Sigmoid colon (tissue), 7 donors: ENCODE measurements around the gene DDI1. TPM values are rescaled to one million over a fixed set of nuclear protein-coding genes. Genes with fewer than 3 reads are reported as not detected.

Experiments
- DNase-seq: peaks from one replicate; pipeline ENCODE4 v3.0.0-alpha.2; 2019
- H3K27ac ChIP-seq, 4 donors: fragments of 200-600 bp; sonication (generic); one replicate each; pipeline ENCODE4 v1.5.1; 2016 to 2019; ENCODE audit warnings: mild to moderate bottlenecking in 1 of 4
- H3K27me3 ChIP-seq, 3 donors: fragments of 200-600 bp; sonication (generic); one replicate each; pipeline ENCODE4 v1.5.1; 2019; ENCODE audit warnings: mild to moderate bottlenecking in 1 of 3
- H3K36me3 ChIP-seq, 4 donors: fragments of 200-600 bp; sonication (generic); one replicate each; pipeline ENCODE4 v1.5.1; 2016 to 2019
- H3K4me1 ChIP-seq, 4 donors: fragments of 200-600 bp; sonication (generic); one replicate each; pipeline ENCODE4 v1.5.1; 2017 to 2019
- H3K4me3 ChIP-seq, 4 donors: fragments of 200-600 bp; sonication (generic); one replicate each; pipeline ENCODE4 v1.5.1; 2017 to 2019; ENCODE audit warnings: mild to moderate bottlenecking in 2 of 4, moderate library complexity in 1 of 4
- H3K9me3 ChIP-seq, 4 donors: fragments of 200-600 bp in 3 of 4; sonication (generic) in 3 of 4; one replicate each; pipeline versions ENCODE4 v1.5.1 to v1.6.1; 2013 to 2019
- EP300 ChIP-seq, 4 donors: sonication (generic); formaldehyde crosslinking; IDR thresholded peaks; one replicate each; pipeline ENCODE4 v1.6.1; 2017; ENCODE audit warnings: antibody characterized with exemption in 4 of 4
- POLR2A ChIP-seq, 2 donors: fragments of 450-650 bp; IDR thresholded peaks; one replicate each; pipeline ENCODE4 v1.6.1; 2016; ENCODE audit warnings: antibody characterized with exemption in 2 of 2, mild to moderate bottlenecking in 2 of 2, moderate library complexity in 2 of 2
- POLR2AphosphoS5 ChIP-seq, 4 donors: sonication (generic); formaldehyde crosslinking; IDR thresholded peaks; one replicate each; pipeline ENCODE4 v1.6.1; 2017; ENCODE audit warnings: antibody characterized with exemption in 4 of 4
- WGBS, 2 donors: extraction: QIAGEN DNeasy Blood & Tissue Kit; methylation state at CpG; one replicate each; pipeline ENCODE4 v1.1.7; 2013; 5-methylcytosine and 5-hydroxymethylcytosine counted together
- intact Hi-C: fragments of 100-400 bp; cut with DNase I; formaldehyde crosslinking; loops from one replicate; pipeline ENCODE4 v1.15.1; 2023
- polyA plus RNA-seq, 3 donors: library from polyadenylated mRNA; stranded (reverse); fragments of 200-250 nt; gene quantifications; one replicate each; pipeline ENCODE4 v1.2.3, GENCODE V29; 2013
- total RNA-seq, 4 donors: library from RNA; depleted of rRNA; stranded (reverse); fragments of >200 nt; gene quantifications; one replicate each; pipeline ENCODE4 v1.1.0, GENCODE V29; 2016
- TF ChIP-seq, protein P1 (sequence below), 4 experiments: fragments of 450-650 bp in 3 of 4; fragments of 200-600 bp in 1 of 4; IDR thresholded peaks; one replicate each; pipeline ENCODE4 v1.5.1; 2016 to 2019; ENCODE audit warnings: antibody characterized with exemption in 4 of 4, mild to moderate bottlenecking in 3 of 4, moderate library complexity in 2 of 4
- donor health status: healthy with polysubstance abuse.
- donor health status: Bipolar disorder and iron deficiency.
- donor health status: healthy.

The DDI1 gene
- not detected for total RNA-seq
- polyA plus RNA-seq, result not detected

DNA sequence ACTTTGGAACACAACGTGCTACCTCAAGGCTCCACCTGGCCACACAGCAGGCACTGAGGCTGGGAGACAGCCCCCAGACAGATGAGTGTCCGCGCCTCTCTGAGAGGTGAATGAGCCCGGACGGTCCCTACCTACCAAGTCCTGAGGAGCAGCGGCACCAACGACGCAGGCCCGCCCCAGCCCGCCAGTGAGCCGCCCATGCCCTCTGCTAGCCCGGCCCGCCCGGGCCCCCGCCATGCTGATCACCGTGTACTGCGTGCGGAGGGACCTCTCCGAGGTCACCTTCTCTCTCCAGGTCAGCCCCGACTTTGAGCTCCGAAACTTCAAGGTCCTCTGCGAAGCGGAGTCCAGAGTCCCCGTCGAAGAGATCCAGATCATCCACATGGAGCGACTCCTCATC, at the start of gene DDI1:
TSS of gene DDI1 (plus strand) at position 53 of the 400 bp plus-strand sequence. CDS start at position 236, 183 bp downstream.
- Histone ChIP-seq H3K9me3 (no peaks in the 10 kb centered on the region), H3K4me3 (no peak within 1 kb of the TSS), H3K27ac (no peak within 1 kb of the TSS), H3K36me3 (no peaks in the 10 kb centered on the region), H3K4me1 (peaks cover 0 to 10% (median 7%) of the 10 kb centered on the region in 4 donors), H3K27me3 (no peaks in the 10 kb centered on the region)
- no peak for DNase-seq
- WGBS, 2 donors, result 96 to 97% methylated on average over 26 of the region's 26 CpGs
- no peak for TF ChIP-seq EP300 (IDR thresholded peaks at IDR 0.05)
- TF ChIP-seq POLR2AphosphoS5 (IDR thresholded peaks at IDR 0.05), result no peak
- TF ChIP-seq POLR2A (IDR thresholded peaks at IDR 0.05), result no peak
- TF ChIP-seq, protein P1, sequence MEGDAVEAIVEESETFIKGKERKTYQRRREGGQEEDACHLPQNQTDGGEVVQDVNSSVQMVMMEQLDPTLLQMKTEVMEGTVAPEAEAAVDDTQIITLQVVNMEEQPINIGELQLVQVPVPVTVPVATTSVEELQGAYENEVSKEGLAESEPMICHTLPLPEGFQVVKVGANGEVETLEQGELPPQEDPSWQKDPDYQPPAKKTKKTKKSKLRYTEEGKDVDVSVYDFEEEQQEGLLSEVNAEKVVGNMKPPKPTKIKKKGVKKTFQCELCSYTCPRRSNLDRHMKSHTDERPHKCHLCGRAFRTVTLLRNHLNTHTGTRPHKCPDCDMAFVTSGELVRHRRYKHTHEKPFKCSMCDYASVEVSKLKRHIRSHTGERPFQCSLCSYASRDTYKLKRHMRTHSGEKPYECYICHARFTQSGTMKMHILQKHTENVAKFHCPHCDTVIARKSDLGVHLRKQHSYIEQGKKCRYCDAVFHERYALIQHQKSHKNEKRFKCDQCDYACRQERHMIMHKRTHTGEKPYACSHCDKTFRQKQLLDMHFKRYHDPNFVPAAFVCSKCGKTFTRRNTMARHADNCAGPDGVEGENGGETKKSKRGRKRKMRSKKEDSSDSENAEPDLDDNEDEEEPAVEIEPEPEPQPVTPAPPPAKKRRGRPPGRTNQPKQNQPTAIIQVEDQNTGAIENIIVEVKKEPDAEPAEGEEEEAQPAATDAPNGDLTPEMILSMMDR (IDR thresholded peaks at IDR 0.05), result no peak
- intact Hi-C loops, result no loop called here

DNA sequence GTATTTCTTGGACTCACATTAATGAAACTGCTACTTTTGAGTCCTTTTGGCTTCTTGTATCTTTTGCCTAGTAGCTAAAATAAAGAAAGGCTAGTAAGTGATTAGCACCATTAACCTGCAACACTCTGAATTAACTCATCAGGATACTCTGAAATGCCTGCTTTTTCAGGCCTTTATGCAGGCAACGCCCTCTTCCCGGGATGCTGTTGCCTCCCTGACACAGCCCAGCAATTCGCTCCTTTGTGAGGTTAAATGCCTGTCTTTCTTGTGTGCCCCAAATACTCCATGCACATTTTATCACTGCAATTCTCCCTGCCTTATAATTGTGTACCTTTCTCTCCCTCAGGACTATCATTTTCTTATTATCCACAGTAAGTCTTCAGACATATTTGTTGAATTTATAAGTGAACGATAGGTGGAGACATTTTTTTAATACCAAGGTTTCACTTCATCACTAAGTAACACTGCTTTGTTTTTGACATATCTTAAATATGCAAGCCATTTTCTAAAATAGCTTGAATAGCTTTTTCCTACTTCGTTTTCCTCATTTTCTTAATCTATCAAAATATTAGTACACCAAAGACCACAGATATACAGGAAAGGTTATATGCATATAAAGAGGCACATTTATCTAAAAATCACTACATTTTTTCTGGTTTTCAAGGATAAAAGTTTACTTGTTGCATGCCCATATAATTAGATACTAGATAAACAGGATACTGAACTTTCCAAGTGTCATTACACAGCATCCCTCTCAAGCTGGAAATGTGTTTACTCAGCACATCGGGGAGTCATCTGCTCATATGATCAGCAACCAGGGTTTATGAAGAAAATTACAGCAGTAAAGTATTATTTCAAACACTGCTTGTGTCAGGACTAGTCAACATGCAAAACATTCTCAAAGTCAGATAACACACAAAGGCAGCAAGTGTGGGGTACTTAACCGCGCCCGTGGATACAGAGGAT, 48.5 kb upstream of the DDI1 start:
- no peak overlapping the region for H3K27ac ChIP-seq
- WGBS, 2 donors, result 75 to 84% methylated on average over 9 of the region's 9 CpGs
- intact Hi-C loops, result no loop called here
- H3K36me3 ChIP-seq, result no peaks in the 10 kb centered on the region
- peaks cover 0 to 2% (median 0%) of the 10 kb centered on the region in 4 donors for H3K4me1 ChIP-seq
- H3K27me3 ChIP-seq, result no peaks in the 10 kb centered on the region
- TF ChIP-seq POLR2A (IDR thresholded peaks at IDR 0.05), result no peak
- no peak for TF ChIP-seq EP300 (IDR thresholded peaks at IDR 0.05)
- no peak for TF ChIP-seq POLR2AphosphoS5 (IDR thresholded peaks at IDR 0.05)
- TF ChIP-seq, protein P1 (IDR thresholded peaks at IDR 0.05), result no peak
- no peak for DNase-seq
- no peaks in the 10 kb centered on the region for H3K9me3 ChIP-seq
- no peak overlapping the region for H3K4me3 ChIP-seq

DNA sequence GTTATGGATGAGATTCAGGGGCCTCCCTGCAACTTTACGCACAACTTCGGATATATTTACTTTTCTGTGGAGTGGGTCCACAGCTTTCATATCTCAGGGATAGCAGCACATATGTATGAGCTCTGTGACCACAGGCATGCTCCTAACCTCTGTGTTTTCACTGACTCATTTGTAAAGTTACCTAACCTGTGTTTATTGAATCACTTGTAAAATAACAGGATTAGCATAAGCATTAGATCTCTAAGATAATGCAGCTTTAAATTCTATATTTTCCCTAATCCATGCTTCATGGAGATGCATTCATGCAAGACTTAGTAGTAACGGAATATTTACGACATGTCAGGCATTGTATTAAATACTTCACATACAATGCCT, 47.9 kb upstream of the DDI1 start:
- 65 to 73% methylated on average over 4 of the region's 4 CpGs for WGBS, 2 donors
- no peak for TF ChIP-seq POLR2A (IDR thresholded peaks at IDR 0.05)
- TF ChIP-seq, protein P1 (IDR thresholded peaks at IDR 0.05), result no peak
- no peak for TF ChIP-seq POLR2AphosphoS5 (IDR thresholded peaks at IDR 0.05)
- Histone ChIP-seq H3K4me3 (no peak overlapping the region), H3K27me3 (no peaks in the 10 kb centered on the region), H3K4me1 (peaks cover 0 to 9% (median 5%) of the 10 kb centered on the region in 4 donors), H3K9me3 (no peaks in the 10 kb centered on the region), H3K27ac (no peak overlapping the region), H3K36me3 (no peaks in the 10 kb centered on the region)
- intact Hi-C loops, result no loop called here
- DNase-seq, result no peak

DNA sequence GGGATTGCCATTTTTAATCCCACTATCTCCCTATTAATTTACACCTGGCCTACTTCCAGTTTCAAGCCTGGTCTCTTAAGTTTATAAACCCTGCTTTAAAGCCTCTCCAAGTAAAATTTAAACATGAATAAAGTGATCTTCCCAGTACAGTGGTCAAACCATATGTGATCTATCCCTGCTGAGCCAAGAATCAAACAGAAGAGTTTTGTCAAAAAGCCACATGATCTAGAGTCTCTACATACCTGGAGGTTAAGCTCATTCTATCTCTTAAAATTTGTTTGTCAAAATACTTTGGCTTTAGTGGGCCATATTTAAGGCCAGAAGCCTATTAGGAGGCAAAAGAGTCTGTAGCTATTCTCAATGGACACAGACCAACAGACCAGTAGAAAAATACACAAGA, 42.9 kb upstream of the DDI1 start:
- H3K27ac ChIP-seq, result peak overlapping the region in 1 of 4 donors; percentile 46
- no peaks in the 10 kb centered on the region for H3K9me3 ChIP-seq
- no peak overlapping the region for H3K4me3 ChIP-seq
- peaks cover 0 to 24% (median 16%) of the 10 kb centered on the region in 4 donors for H3K4me1 ChIP-seq
- TF ChIP-seq POLR2AphosphoS5 (IDR thresholded peaks at IDR 0.05), result no peak
- TF ChIP-seq EP300 (IDR thresholded peaks at IDR 0.05), result no peak
- no peak for TF ChIP-seq POLR2A (IDR thresholded peaks at IDR 0.05)
- TF ChIP-seq, protein P1 (IDR thresholded peaks at IDR 0.05), result no peak
- intact Hi-C loops, result no loop called here
- H3K27me3 ChIP-seq, result no peaks in the 10 kb centered on the region
- H3K36me3 ChIP-seq, result no peaks in the 10 kb centered on the region
- DNase-seq, result no peak
